Large intestine (tissue), 3 donors: ENCODE results near the gene GLOD4. TPM values are rescaled to one million over a fixed set of nuclear protein-coding genes. Genes with fewer than 3 reads are reported as not detected.

ENCODE experiments used
- DNase-seq, 2 donors: peaks; one replicate each; pipeline versions ENCODE4 v3.0.0 to v3.0.0-alpha.2; 2013
- H3K27ac ChIP-seq: one replicate; pipeline ENCODE4 v1.5.1; 2013; ENCODE audit warnings: low read length
- H3K27me3 ChIP-seq: 2 replicates; pipeline ENCODE4 v1.6.1; 2013; ENCODE audit warnings: low read length; ENCODE audit not compliant: control insufficient read depth, insufficient read depth
- H3K36me3 ChIP-seq: 2 replicates; pipeline ENCODE4 v1.6.1; 2013; ENCODE audit warnings: low read length; ENCODE audit not compliant: control insufficient read depth, insufficient read depth
- H3K4me1 ChIP-seq: one replicate; pipeline ENCODE4 v1.6.1; 2013; ENCODE audit warnings: low read length; ENCODE audit not compliant: control insufficient read depth, insufficient read depth
- H3K4me3 ChIP-seq: one replicate; pipeline ENCODE4 v1.5.1; 2013; ENCODE audit warnings: low read length
- H3K9me3 ChIP-seq: one replicate; pipeline ENCODE4 v1.6.1; 2013; ENCODE audit warnings: mild to moderate bottlenecking, low read depth, low read length, moderate library complexity; ENCODE audit not compliant: control insufficient read depth
- WGBS: methylation state at CpG from one replicate; pipeline ENCODE4 v1.1.5; 2013; ENCODE audit warnings: low lambda C conversion rate; ENCODE audit not compliant: insufficient coverage; 5-methylcytosine and 5-hydroxymethylcytosine counted together
- polyA plus RNA-seq: library from polyadenylated mRNA; unstranded; fragments of 120-200 nt; gene quantifications from one replicate; pipeline ENCODE4 v1.2.1, GENCODE V29; 2013

The GLOD4 gene
- polyA plus RNA-seq, 1 donor, result 149 TPM

- Histone ChIP-seq H3K36me3 (no peaks in the 10 kb centered on the region), H3K27me3 (no peaks in the 10 kb centered on the region), H3K4me3 (no peak overlapping the region), H3K4me1 (peaks cover 17% of the 10 kb centered on the region), H3K9me3 (peaks cover 4% of the 10 kb centered on the region), H3K27ac (no peak overlapping the region)
- no peak for DNase-seq
- no CpG with 5 or more reads among the region's 5 CpGs for WGBS
Observed at GRCh38 chr17:728911-729310, 53.2 kb downstream of the GLOD4 start.

GRCh38 chr17:726271-726919 is 55.7 kb downstream of the GLOD4 start:
- DNase-seq, result peak; percentile 49 to 79
- Histone ChIP-seq H3K27me3 (no peaks in the 10 kb centered on the region), H3K36me3 (no peaks in the 10 kb centered on the region), H3K27ac (peak overlapping the region; percentile 50), H3K4me1 (peaks cover 11% of the 10 kb centered on the region), H3K4me3 (no peak overlapping the region), H3K9me3 (no peaks in the 10 kb centered on the region)
- no CpG with 5 or more reads among the region's 20 CpGs for WGBS

- Histone ChIP-seq H3K4me1 (peaks cover 11% of the 10 kb centered on the region), H3K36me3 (no peaks in the 10 kb centered on the region), H3K4me3 (no peak overlapping the region), H3K9me3 (no peaks in the 10 kb centered on the region), H3K27me3 (no peaks in the 10 kb centered on the region), H3K27ac (peak overlapping the region; percentile 50)
- WGBS, result no CpG with 5 or more reads among the region's 12 CpGs
- DNase-seq, result no peak
Observed at GRCh38 chr17:725746-726145, 56.3 kb downstream of the GLOD4 start.

- Histone ChIP-seq H3K9me3 (no peaks in the 10 kb centered on the region), H3K27ac (no peak overlapping the region), H3K4me3 (no peak overlapping the region), H3K27me3 (no peaks in the 10 kb centered on the region), H3K36me3 (no peaks in the 10 kb centered on the region), H3K4me1 (peaks cover 11% of the 10 kb centered on the region)
- WGBS, result 100% methylated on average over 6 of the region's 14 CpGs
- DNase-seq, result no peak
Observed at GRCh38 chr17:725084-725483, 57.0 kb downstream of the GLOD4 start.

- no CpG with 5 or more reads among the region's 5 CpGs for WGBS
- H3K27ac ChIP-seq, result no peak overlapping the region
- no peaks in the 10 kb centered on the region for H3K27me3 ChIP-seq
Observed at GRCh38 chr17:721540-721937, 60.5 kb downstream of the GLOD4 start.

GRCh38 chr17:720706-721539 is 61.2 kb downstream of the GLOD4 start:
- H3K4me3 ChIP-seq, result no peak overlapping the region
- 95% methylated on average over 4 of the region's 13 CpGs for WGBS
- no peaks in the 10 kb centered on the region for H3K27me3 ChIP-seq
- no peaks in the 10 kb centered on the region for H3K9me3 ChIP-seq
- H3K36me3 ChIP-seq, result no peaks in the 10 kb centered on the region
- H3K4me1 ChIP-seq, result peaks cover 6% of the 10 kb centered on the region
- no peak for DNase-seq
- no peak overlapping the region for H3K27ac ChIP-seq

More at GRCh38 chr17:721540-721937, 60.5 kb downstream of the GLOD4 start:
- DNase-seq, result no peak
- H3K4me3 ChIP-seq, result no peak overlapping the region
- H3K36me3 ChIP-seq, result no peaks in the 10 kb centered on the region
- peaks cover 9% of the 10 kb centered on the region for H3K4me1 ChIP-seq
- no peaks in the 10 kb centered on the region for H3K9me3 ChIP-seq

- Histone ChIP-seq H3K36me3 (no peaks in the 10 kb centered on the region), H3K27ac (no peak overlapping the region), H3K27me3 (no peaks in the 10 kb centered on the region), H3K4me1 (peaks cover 6% of the 10 kb centered on the region), H3K9me3 (no peaks in the 10 kb centered on the region), H3K4me3 (no peak overlapping the region)
- WGBS, result 72% methylated on average over 3 of the region's 5 CpGs
- DNase-seq, result no peak
Observed at GRCh38 chr17:718075-718474, 64.0 kb downstream of the GLOD4 start.

Other genes with a start within 250 kb of the GLOD4 start
- 24.6 TPM for gene VPS53, start 67.4 kb downstream of the GLOD4 start, polyA plus RNA-seq
- gene TLCD3A, start 49.7 kb downstream of the GLOD4 start, polyA plus RNA-seq, result 26.5 TPM
- 18.4 TPM for gene GEMIN4, start 30.0 kb downstream of the GLOD4 start, polyA plus RNA-seq
- gene MRM3, start 73 bp upstream of the GLOD4 start, polyA plus RNA-seq, result 14.7 TPM
- 22.3 TPM for gene NXN, start 197.5 kb upstream of the GLOD4 start, polyA plus RNA-seq
- gene TIMM22, start 214.8 kb upstream of the GLOD4 start, polyA plus RNA-seq, result 10.0 TPM